Measurements from ENCODE around the gene BLMH. TPM values are rescaled to one million over a fixed set of nuclear protein-coding genes. Genes with fewer than 3 reads are reported as not detected.

BLMH gene
- total and polyA plus RNA-seq, 9 of the 15 experiments (the other 6 are each of a cell fraction or from before 2014, with no cell fraction given), result 26.0 to 118 (median 67.3) TPM

DNA sequence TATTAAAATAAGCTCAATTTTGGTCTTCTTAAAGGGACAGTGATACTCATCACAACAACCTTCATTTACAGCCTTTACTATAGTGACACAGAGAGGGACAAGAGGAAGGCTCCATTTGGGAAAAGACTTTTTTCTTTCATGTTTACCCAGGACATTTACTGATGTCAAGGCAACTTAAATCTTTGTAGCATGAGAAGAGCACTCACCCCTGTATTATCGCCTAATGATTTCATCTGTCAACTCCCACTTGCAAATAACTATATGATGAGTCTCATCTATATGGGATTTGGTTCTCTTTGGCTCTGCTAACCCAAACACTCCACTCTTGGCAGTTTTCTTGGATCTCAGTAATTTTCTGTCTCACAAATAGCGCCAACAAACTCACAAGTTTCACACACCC lies 24.1 kb downstream of the BLMH start:
- intact Hi-C loops (cut with micrococcal nuclease) (no loop called here), in situ Hi-C loops (cut with MboI) (no loop called here)
- ChIA-PET POLR2A (interaction anchor here (1.3 kb wide), 1 partner anchor 10 kb away, joined by 5 read pairs; no protein-coding TSS in a partner anchor), CTCF (ENCODE audit: low intra/inter-chr PET ratio) (no interaction called here)
- Histone ChIP-seq H3K4me2 (ENCODE audit: insufficient read depth, low read length) (no peak overlapping the region), H3K36me3 (ENCODE audit: control insufficient read depth, insufficient read depth, low read length) (peaks cover 91% of the 10 kb centered on the region), H4K20me1 (replicated peaks; ENCODE audit: control insufficient read depth, insufficient read depth, low read length) (no peaks in the 10 kb centered on the region), H3K4me3 (no peak overlapping the region), H3K4me1 (replicated peaks in 1 of 2; ENCODE audit: control insufficient read depth in 2 of 2, insufficient read depth in 2 of 2, low read length in 2 of 2) (no peaks in the 10 kb centered on the region), H3K9ac (ENCODE audit: insufficient read depth in 1 of 2, low read depth in 2 of 2, low read length in 2 of 2) (no peak overlapping the region), H3K27ac (ENCODE audit: extremely low read depth, low read depth, low read length) (no peak overlapping the region), H3K9me3 (replicated peaks; ENCODE audit: control insufficient read depth, insufficient read depth, low read depth, low read length) (no peaks in the 10 kb centered on the region), H2AFZ (ENCODE audit: low read depth, low read length) (no peak overlapping the region), H3K27me3 (ENCODE audit: control insufficient read depth in 2 of 2, insufficient read depth in 2 of 2, low read length in 2 of 2) (no peaks in the 10 kb centered on the region), H3K9me1 (ENCODE audit: control insufficient read depth, insufficient read depth, low read length) (no peaks in the 10 kb centered on the region), H3K79me2 (ENCODE audit: control insufficient read depth, insufficient read depth, low read length) (no peaks in the 10 kb centered on the region)
- DNase-seq (ENCODE audit: extremely low read depth in 1 of 4, low spot score in 3 of 4), result no peak
- no peak for TF ChIP-seq CSDE1 (IDR thresholded peaks at IDR 0.05)
- no peak for TF ChIP-seq SNAPC5 (CRISPR knock-in tag; IDR thresholded peaks at IDR 0.05)
- no peak for TF ChIP-seq ZNF3 (CRISPR knock-in tag; IDR thresholded peaks at IDR 0.05)
- TF ChIP-seq RFX7 (CRISPR knock-in tag; IDR thresholded peaks at IDR 0.05), result no peak
- no peak for TF ChIP-seq GABPA (tag; conservative IDR thresholded peaks at IDR 0.05; ENCODE audit: low read depth)
- no peak for TF ChIP-seq ZNF76 (CRISPR knock-in tag; IDR thresholded peaks at IDR 0.05; ENCODE audit: borderline replicate concordance)
- TF ChIP-seq ZBTB1 (CRISPR knock-in tag; IDR thresholded peaks at IDR 0.05; ENCODE audit: borderline replicate concordance, low read depth), result no peak
- TF ChIP-seq, protein P1, sequence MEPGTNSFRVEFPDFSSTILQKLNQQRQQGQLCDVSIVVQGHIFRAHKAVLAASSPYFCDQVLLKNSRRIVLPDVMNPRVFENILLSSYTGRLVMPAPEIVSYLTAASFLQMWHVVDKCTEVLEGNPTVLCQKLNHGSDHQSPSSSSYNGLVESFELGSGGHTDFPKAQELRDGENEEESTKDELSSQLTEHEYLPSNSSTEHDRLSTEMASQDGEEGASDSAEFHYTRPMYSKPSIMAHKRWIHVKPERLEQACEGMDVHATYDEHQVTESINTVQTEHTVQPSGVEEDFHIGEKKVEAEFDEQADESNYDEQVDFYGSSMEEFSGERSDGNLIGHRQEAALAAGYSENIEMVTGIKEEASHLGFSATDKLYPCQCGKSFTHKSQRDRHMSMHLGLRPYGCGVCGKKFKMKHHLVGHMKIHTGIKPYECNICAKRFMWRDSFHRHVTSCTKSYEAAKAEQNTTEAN (CRISPR knock-in tag; IDR thresholded peaks at IDR 0.05), result no peak
- no peak for TF ChIP-seq KLF13 (tag; IDR thresholded peaks at IDR 0.05; ENCODE audit: borderline replicate concordance, low read depth)
- no peak for TF ChIP-seq TSHZ1 (CRISPR knock-in tag; IDR thresholded peaks at IDR 0.05)
- no peak for TF ChIP-seq RAD51 (IDR thresholded peaks at IDR 0.05; ENCODE audit: borderline replicate concordance, low read depth)
- no peak for TF ChIP-seq ZNF507 (tag; conservative IDR thresholded peaks at IDR 0.05)
- no peak for TF ChIP-seq NFRKB (IDR thresholded peaks at IDR 0.05; ENCODE audit: low read depth)
- peak; percentile 11 for FAIRE-seq
- ATAC-seq, result no peak
- 97% methylated on average over 2 of the region's 2 CpGs for WGBS (ENCODE audit: insufficient coverage, low coverage, missing lambda C conversion rate)
- TSS peak; percentile 8 for BruUV-seq (replicated peaks)

Data from K562 (cell line).